Fibroblast of lung (primary cell): Measurements from ENCODE around the gene PREP.

Source experiments
- CTCF ChIP-seq, 2 donors: IDR thresholded peaks in 1 of 2; conservative IDR thresholded peaks in 1 of 2; 1 replicate in 1 of 2; 2 replicates in 1 of 2; pipeline ENCODE4 v1.5.1; 2011 to 2012; ENCODE audit warnings: low read length in 2 of 2, control low read depth in 1 of 2, inconsistent platforms in 1 of 2, low read depth in 1 of 2, mild to moderate bottlenecking in 1 of 2
- EZH2 ChIP-seq: IDR thresholded peaks from 2 replicates; pipeline ENCODE4 v1.5.1; 2012; ENCODE audit warnings: low read length, control low read depth, mild to moderate bottlenecking; ENCODE audit errors: missing control alignments

DNA sequence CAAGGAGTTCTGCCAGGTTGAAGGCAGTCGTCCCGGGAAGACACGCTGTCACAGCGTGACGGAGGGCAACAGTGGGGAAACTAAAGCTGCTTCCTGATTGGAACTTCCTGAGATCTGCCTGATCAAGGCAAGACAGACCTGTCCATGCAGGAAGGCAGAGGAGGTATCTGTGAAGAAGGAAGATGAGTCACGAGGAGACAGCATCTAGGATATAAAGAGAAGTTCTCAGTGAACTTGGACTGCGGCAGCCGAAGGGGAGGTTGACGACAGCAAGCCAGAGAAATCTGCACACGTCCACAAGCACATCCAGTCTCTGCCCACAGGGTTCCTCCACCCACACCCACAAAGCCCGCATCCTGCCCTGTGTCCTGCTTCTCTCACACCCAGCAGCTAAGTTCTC is 38.6 kb downstream of the PREP start:
- TF ChIP-seq EZH2: no peak
- TF ChIP-seq CTCF (conservative IDR thresholded peaks at IDR 0.05 in 1 of 2, IDR thresholded peaks at IDR 0.05 in 1 of 2; ENCODE audit: low read depth in 1 of 2, low read length in 2 of 2): no peak
